Measurements from ENCODE around the gene KLHDC4.
"Not testable (repeated sequence)": the region's sequence is repeated elsewhere in the genome, so short reads cannot be mapped to it uniquely, and the experiment has no call there.

Gene KLHDC4

DNA sequence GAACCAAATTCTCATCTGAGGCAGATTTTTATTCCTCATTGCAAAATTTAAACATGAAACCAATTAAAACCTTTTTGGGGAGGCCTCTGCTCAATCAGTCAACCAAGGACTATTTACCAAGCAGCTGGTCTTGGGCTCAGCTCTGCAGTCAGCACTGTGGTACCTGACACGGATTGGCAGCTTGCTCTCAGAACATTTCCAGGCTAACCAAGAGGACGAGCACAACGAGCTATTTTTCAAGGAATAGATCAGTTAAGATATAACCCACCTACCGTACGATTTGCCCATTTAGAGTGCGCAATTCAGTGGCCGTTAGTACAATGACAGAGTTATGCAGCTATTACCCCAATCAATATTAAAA lies 26.4 kb upstream of the KLHDC4 start:
- Mint-ChIP-seq H3K27me3 (no peaks in the 10 kb centered on the region), H3K4me3 (no peak overlapping the region), H3K27ac (no peak overlapping the region), H3K36me3 (ENCODE audit: low read depth) (no peaks in the 10 kb centered on the region), H3K4me1 (no peaks in the 10 kb centered on the region), H3K9me3 (no peaks in the 10 kb centered on the region)
- ATAC-seq: no peak
- no peak for DNase-seq

DNA sequence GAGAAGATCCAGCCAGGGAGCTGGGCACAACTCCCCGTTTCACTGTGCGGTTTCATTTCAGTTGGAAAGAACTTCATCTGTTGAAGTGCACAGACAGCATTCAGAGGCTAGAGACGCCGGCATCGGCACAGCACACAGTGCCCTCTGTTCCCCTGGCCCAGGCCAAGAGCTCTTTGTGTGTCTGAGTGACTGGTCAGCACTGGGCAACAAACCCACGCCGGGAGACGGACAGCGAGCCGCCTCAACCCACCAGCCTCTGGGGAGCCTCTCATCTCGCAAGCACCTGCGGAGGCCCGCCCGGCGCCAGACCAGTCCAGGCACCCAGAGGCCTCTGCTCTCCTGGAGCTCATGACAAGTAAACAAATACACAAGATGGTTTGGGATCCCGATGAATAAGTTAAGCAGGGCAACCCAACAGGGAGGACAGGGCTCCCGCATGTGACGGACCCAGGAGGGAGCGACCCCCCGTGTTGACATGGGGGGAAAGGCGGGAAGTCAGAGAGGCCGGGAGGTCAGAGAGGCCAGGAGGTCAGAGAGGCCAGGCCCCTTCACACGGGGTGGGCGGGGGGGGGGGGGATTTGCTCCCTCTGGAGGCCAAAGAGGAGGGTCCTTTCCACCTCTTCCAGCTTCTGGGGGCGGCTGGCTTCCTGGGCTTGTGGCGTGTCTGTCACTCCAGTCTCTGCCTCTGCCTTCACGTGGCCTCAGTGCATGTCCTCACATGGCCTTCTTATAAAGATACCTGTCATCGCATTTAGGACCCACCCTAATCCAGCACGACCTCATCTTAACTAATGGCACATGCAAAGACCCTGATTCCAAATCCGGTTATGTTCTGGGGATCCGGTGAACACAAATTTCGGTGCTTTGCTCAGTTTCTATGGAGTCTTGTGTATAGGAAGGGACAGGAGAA lies 25.8 kb upstream of the KLHDC4 start:
- H3K27me3 Mint-ChIP-seq: no peaks in the 10 kb centered on the region
- ATAC-seq: no peak
- no peak overlapping the region for H3K4me3 Mint-ChIP-seq
- H3K4me1 Mint-ChIP-seq: no peaks in the 10 kb centered on the region
- H3K27ac Mint-ChIP-seq: no peak overlapping the region
- no peaks in the 10 kb centered on the region for H3K9me3 Mint-ChIP-seq
- no peak for DNase-seq
- no peaks in the 10 kb centered on the region for H3K36me3 Mint-ChIP-seq (ENCODE audit: low read depth)

DNA sequence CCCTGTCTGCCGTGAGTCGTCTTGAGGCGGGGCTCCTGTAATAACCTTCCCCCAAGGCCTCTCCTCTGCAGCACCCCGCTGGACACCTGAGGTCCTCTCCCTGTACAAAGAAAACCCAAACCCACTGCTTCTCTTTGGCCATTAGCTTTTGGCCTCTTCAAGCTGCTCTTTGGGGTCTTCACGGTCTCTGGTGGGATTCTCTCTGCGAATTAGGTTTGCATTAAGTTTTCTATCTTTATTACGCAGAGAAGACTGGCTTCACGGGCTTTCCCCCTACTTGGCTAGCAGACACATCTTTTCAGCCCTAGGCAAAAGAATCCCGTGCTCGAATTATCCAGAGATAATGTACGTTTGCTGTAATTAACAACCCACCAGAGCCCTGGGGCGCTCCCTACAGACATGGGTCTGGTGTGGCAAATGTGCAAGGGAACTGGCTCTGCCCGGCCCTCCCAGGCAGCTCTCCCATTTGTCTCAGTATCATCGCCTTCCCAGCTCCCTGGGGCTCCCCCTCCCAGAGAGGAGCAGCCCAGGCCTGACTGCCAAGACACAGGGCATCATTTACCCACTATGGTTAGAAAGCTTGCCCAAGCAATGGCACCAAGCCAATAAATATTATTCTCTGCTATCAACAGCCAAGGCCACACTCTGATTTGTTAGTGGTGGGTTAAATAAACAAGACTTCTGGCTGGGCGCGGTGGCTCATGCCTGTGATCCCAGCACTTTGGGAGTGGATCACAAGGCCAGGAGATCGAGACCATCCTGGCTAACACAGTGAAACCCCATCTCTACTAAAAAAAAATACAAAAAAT lies 24.7 kb upstream of the KLHDC4 start:
- H3K36me3 Mint-ChIP-seq (ENCODE audit: low read depth): no peaks in the 10 kb centered on the region
- no peak overlapping the region for H3K27ac Mint-ChIP-seq
- no peaks in the 10 kb centered on the region for H3K4me1 Mint-ChIP-seq
- no peaks in the 10 kb centered on the region for H3K27me3 Mint-ChIP-seq
- H3K4me3 Mint-ChIP-seq: no peak overlapping the region
- DNase-seq: no peak
- no peaks in the 10 kb centered on the region for H3K9me3 Mint-ChIP-seq
- no peak for ATAC-seq

DNA sequence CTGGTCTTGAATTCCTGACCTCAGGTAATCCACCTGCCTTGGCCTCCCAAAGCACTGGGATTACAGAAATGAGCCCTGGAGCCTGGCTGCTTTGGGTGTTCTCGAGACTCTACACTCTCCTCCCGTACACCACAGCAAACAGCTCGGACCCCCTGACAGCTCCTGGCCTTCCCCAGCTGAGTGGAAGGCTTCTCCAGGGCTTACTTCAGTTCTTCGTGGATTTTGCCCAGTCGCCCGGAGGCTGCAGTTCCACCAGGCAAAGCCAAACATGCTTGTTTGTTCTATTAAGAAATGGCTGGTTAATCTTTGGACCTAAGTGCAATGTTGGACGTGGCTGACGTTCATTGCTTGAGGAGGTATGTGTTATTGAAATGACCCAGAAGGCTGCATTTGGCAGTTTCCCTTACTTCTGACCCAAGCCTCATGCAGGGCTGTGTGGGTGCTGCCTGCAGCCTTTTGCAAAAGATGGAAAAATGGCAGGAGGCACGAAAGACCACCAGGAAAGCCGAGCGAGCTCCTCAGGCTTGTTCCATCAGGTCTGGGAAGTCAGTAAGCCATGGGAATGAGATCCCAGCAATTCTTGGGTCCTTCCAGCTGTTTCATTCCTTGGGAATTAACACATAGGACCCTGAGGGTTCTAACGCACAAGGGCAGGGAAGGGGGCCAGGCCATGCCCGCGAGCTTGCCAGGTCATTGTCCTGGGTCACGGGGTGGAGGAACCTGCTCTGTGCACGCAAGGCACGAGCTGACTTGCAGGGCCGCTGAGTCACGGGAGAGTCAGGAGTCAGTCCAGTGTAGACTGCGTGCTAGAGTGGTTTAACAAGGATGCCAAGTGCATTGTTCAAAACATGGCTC lies 23.9 kb upstream of the KLHDC4 start:
- Mint-ChIP-seq H3K27ac (no peak overlapping the region), H3K9me3 (no peaks in the 10 kb centered on the region)

DNA sequence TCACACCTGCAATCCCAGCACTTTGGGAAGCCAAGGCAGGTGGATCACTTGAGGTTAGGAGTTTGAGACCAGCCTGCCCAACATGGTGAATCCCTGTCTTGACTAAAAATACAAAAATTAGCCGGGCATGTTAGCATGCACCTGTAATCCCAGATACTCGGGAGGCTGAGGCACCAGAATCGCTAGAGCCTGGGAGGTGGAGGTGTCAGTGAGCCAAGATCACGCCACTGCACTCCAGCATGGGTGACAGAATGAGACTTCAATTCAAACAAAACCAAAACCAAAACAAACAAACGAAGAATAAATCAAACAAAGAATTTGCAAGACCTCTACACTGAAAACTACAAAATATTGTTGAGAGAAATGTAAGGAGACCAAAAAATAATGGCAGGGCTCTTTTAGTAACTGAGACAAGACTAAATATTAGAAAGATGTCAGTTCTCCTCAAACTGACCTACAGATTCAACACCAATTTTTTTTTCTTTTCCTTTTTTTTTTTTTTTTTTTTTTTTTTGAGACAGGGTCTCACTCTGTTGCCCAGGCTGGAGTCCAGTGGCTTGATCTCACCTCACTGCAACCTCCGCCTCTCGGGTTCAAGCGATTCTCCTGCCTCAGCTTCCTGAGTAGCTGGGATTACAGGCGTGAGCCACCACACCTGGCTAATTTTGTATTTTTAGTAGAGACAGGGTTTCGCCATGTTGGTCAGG lies 23.1 kb upstream of the KLHDC4 start:
- DNase-seq; H3K9me3 Mint-ChIP-seq; H3K36me3 Mint-ChIP-seq (ENCODE audit: low read depth); H3K27ac Mint-ChIP-seq; ATAC-seq; H3K27me3 Mint-ChIP-seq; H3K4me1 Mint-ChIP-seq; H3K4me3 Mint-ChIP-seq: not testable (repeated sequence)

More for the DNA sequence above, 23.9 kb upstream of the KLHDC4 start:
- no peaks in the 10 kb centered on the region for H3K36me3 Mint-ChIP-seq (ENCODE audit: low read depth)
- no peaks in the 10 kb centered on the region for H3K27me3 Mint-ChIP-seq
- DNase-seq (no peak), ATAC-seq (no peak)
- H3K4me3 Mint-ChIP-seq: no peak overlapping the region
- H3K4me1 Mint-ChIP-seq: no peaks in the 10 kb centered on the region

DNA sequence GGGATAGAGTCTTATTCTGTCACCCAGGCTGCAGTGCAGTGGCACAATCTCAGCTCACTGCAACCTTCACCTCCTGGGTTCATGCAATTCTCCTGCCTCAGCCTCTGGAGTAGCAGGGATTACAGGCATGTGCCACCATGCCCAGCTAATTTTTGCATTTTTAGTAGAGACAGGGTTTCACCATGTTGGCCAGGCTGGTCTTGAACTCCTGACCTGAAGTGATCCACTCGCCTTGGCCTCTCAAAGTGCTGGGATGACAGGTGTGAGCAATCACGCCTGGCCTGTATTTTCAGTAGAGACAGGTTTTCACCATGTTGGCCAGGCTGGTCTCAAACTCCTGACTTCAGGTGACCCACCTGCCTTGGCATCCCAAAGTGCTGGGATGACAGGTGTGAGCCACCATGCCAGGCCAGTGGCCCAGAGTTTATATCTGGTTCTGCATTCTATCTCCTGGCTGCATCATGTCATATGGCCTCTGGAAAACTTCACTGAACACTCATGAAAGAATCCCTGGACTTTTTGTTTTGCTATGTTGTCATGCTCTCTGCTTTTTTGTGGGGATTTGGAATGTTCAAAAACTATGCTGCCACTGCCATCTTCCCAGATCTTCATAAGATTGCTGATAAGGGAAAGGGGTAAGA lies 21.8 kb upstream of the KLHDC4 start:
- not testable (repeated sequence) for H3K27me3 Mint-ChIP-seq; H3K9me3 Mint-ChIP-seq; H3K4me1 Mint-ChIP-seq; H3K4me3 Mint-ChIP-seq; H3K36me3 Mint-ChIP-seq (ENCODE audit: low read depth); ATAC-seq; DNase-seq; H3K27ac Mint-ChIP-seq

DNA sequence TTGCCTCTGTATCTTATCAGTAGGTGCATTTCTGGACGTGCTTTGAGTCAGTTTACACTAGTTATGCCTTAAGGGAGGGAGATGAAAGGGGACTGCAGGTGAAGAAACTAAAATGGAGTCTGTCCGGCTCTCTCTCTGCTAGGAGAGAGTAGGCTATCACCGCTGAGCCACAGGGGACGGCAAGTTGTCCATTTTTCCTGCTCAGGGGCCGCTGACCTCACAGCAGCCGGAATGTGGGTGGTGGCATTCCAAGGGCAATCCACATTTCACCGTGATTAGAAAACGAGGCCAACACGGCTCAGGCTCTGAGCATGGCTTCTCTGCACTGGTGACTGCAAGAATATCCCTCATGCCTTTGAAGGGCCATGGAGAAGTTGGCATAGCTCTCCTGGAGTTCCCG lies 19.0 kb upstream of the KLHDC4 start:
- H3K4me3 Mint-ChIP-seq: no peak overlapping the region
- no peak overlapping the region for H3K27ac Mint-ChIP-seq
- no peaks in the 10 kb centered on the region for H3K9me3 Mint-ChIP-seq
- H3K27me3 Mint-ChIP-seq: no peaks in the 10 kb centered on the region
- ATAC-seq (no peak), DNase-seq (no peak)
- peaks cover 22% of the 10 kb centered on the region for H3K4me1 Mint-ChIP-seq
- H3K36me3 Mint-ChIP-seq (ENCODE audit: low read depth): no peaks in the 10 kb centered on the region

DNA sequence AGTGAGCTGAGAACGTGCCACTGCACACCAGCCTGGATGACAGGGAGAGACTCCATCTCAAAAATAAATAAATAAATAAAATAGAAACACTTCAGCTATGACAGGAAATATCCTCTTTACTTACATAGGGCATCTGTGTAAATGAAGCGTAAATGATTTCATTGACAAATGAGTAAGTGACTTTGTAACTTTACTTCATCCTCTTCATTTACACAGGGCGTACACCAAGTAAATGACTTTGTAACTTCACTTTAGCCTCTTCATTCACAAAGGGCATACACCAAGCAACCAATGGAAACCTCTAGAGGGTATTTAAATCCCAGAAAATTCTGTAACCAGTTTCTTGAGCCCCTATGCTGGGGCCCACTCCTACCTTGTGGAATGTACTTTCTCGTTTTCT lies 16.2 kb upstream of the KLHDC4 start:
- Mint-ChIP-seq H3K27me3 (no peaks in the 10 kb centered on the region), H3K4me3 (no peak overlapping the region), H3K4me1 (peaks cover 49% of the 10 kb centered on the region), H3K27ac (no peak overlapping the region), H3K9me3 (no peaks in the 10 kb centered on the region), H3K36me3 (ENCODE audit: low read depth) (no peaks in the 10 kb centered on the region)
- ATAC-seq (no peak), DNase-seq (no peak)

DNA sequence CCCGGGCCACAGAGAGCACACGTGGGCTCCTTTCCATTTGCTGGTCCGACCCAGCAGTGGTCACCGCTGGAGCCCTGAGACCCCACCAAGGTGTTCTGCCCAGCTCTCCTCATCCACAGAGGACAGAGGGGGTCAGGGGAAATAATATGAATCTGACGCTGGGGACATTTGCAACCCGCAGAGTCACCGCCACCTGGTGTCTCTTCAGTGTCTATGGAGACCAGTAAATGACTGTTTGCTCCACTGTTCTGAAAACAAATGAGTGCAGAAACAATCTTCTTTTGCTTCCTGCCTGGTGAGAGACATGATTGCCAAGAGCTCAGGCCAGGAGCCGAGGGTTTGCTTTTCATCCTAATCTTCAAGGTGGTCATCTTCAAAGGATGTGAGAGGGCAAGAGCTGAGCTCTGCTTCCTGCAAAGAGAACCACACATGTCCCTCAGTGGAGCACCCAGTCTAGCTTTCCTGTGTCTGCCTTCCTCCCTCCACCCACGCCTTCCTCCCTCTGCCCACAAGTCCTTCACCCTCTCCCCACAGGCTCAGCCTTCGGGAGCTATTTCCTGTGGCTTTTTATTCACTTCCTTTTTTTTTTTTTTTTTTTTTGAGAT lies 14.7 kb upstream of the KLHDC4 start:
- no peaks in the 10 kb centered on the region for H3K9me3 Mint-ChIP-seq

DNA sequence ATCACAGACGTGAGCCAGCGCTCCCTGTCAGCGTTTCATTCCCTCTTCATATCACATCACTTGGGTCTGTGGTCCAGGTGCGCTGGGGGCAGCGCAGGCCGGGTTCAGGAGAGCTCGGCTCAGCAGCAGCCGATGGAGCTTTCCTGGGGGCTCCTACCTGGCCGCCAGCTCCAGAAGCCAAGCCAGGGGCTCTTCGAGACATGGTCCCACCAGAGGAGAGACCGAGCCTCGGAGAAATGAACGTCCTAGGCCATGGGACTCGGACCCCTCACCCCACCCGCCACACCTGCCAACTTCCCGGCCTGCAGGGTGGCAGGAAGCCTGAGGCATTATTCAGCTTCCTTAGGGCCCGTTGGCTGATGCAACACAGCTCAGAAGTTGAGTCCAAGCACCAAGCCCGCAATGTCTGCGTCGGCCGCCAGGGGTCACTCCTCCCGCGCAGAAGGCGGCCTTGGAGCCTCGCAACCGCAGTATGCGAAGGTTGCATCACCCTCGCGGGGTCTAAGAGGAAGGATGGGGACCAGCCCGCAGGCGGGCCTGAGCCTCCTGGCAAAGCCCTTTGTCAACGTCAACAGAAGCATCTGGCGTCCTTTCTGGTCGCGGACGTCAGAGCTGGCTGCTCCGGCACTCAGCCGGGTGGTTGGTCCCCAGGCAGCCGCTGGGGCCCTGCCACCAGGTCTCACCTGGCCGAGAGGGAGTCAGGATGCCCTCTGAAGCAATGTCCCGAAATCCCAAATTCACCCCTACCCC lies 13.2 kb upstream of the KLHDC4 start:
- H3K4me3 Mint-ChIP-seq: peak overlapping the region; percentile 81
- peak overlapping the region; percentile 98 for H3K27ac Mint-ChIP-seq
- no peaks in the 10 kb centered on the region for H3K9me3 Mint-ChIP-seq
- peak; percentile 91 for ATAC-seq
- H3K27me3 Mint-ChIP-seq: no peaks in the 10 kb centered on the region
- H3K36me3 Mint-ChIP-seq (ENCODE audit: low read depth): no peaks in the 10 kb centered on the region
- H3K4me1 Mint-ChIP-seq: peaks cover 56% of the 10 kb centered on the region
- DNase-seq: peak; percentile 97

More for the DNA sequence above, 14.7 kb upstream of the KLHDC4 start:
- peak; percentile 77 for DNase-seq
- Mint-ChIP-seq H3K27ac (peak overlapping the region; percentile 98), H3K27me3 (no peaks in the 10 kb centered on the region), H3K4me3 (peak overlapping the region; percentile 73), H3K4me1 (peaks cover 56% of the 10 kb centered on the region), H3K36me3 (ENCODE audit: low read depth) (no peaks in the 10 kb centered on the region)
- ATAC-seq: peak; percentile 5

DNA sequence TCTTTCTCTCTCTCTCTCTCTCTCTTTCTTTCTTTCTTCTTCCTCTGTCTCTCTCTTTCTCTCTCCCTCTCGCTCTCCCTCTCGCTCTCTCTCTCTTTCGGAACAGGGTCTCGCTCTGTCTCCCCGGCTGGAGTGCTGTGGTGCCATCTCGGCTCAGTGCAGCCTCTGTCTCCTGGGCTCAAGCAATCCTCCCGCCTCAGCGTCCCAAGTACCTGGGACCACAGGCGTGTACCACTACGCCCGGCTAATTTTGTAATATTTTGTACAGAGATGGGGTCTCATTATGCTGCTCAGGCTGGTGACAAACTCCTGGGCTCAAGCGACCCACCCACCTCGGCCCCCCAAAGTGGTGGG lies 12.7 kb upstream of the KLHDC4 start:
- Mint-ChIP-seq H3K27me3 (no peaks in the 10 kb centered on the region), H3K9me3 (no peaks in the 10 kb centered on the region), H3K27ac (peak overlapping the region; percentile 98), H3K4me1 (peaks cover 56% of the 10 kb centered on the region), H3K36me3 (ENCODE audit: low read depth) (no peaks in the 10 kb centered on the region), H3K4me3 (peak overlapping the region; percentile 81)
- peak; percentile 28 for DNase-seq
- ATAC-seq: no peak

DNA sequence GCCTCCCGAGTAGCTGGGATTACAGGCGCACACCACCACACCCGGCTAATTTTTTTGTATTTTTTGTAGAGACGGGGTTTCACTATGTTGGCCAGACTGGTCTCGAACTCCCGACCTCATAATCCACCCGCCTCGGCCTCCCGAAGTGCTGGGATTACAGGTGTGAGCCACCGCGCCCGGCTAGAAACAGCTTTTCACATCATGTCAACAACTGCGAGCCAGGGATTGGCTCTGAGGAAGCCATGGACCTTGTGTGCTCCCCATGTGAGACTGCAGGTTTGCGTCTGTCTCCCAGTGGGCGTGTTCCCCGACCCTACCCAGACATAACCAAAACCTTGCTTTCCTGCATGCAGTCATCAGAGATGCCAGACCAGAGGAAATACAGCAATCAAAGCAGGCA lies 8.1 kb upstream of the KLHDC4 start:
- peaks cover 27% of the 10 kb centered on the region for H3K4me1 Mint-ChIP-seq
- not testable (repeated sequence) for H3K9me3 Mint-ChIP-seq; H3K27ac Mint-ChIP-seq; H3K27me3 Mint-ChIP-seq; ATAC-seq; H3K4me3 Mint-ChIP-seq; DNase-seq; H3K36me3 Mint-ChIP-seq (ENCODE audit: low read depth)

DNA sequence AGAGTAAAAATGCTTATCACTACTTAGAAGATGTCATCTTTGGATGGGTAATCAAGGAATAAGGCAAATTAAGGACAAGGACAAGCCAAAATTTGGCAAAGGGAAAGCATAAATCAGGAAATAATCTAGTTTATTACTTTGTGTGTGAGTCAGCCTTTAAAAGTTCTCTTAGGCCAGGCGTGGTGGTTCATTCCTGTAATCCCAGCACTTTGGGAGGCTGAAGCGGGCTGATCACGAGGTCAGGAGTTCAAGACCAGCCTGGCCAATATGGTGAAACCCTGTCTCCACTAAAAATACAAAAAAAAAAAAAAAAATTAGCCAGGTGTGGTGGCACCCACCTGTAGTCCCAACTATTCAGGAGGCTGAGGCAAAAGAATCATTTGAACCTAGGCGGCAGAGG lies 1.7 kb upstream of the KLHDC4 start:
- Mint-ChIP-seq H3K4me1 (peaks cover 32% of the 10 kb centered on the region), H3K36me3 (ENCODE audit: low read depth) (peaks cover 26% of the 10 kb centered on the region), H3K4me3 (peak overlapping the region; percentile 99)
- not testable (repeated sequence) for H3K9me3 Mint-ChIP-seq, H3K27ac Mint-ChIP-seq, H3K27me3 Mint-ChIP-seq, DNase-seq, ATAC-seq

Data from activated naive CD8-positive, alpha-beta T cell treated with anti-CD3 and anti-CD28 coated beads, Interleukin-2, amount 50 U/mL, for 24 hours (primary cell).